Esophagus mucosa (tissue), 1 donor: ENCODE data around the gene SLC22A23. TPM values are rescaled to one million over a fixed set of nuclear protein-coding genes. Genes with fewer than 3 reads are reported as not detected.

ENCODE experiments used
- ATAC-seq: fragments of 200-7000 bp; cut with Tn5 transposase; one replicate; pipeline ENCODE4 v1.9.1; 2020
- total RNA-seq: library from RNA; stranded (reverse); gene quantifications from one replicate; pipeline ENCODE4 v1.2.4, GENCODE V29; 2023
- donor health status: DM: yes; HTN: yes; CAD: no.

The SLC22A23 gene
- total RNA-seq, 1 donor from 2014 or later: 36.3 TPM

DNA sequence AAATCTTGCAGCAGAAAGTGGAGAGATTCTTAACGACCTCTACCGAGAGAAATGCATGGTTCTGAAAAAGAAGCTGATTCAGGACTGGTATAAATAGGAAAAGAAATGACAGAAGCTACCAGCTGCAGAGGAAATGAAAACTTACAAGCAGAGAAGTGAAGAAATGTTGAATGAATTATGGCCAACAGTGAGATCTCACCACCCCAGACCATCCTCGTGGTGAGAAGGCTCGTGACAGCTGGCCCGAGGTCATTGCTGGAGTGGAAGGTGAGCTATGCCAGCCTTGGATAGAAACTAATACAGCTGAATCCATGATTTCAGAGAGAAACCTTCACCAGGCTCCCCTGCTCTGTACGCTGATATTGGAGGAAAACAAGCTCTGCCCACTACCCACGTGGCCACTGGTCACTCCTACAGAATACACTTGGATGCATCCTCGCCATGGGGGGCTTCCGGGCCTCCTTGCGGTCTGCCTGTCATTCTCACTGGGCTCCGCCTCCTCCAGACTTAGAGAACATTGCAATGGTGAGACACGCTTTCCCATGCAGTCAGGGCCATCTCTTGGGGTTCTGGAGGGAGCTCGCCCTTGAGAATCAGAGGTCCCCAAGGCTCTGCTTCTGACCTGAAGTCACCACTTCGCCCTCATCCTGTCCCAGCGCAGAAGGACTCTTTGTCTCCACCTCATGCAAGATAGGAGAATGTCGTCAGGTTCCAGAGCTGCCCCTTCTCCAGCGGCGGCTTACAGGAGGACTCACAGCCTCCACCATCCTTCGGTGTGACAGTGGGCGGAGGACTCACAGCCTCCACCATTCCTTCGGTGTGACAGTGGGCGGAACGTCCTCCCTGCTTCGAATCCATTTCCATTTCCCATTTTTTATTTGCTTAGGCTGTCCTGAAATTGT, 218.8 kb downstream of the SLC22A23 start:
- no peak for ATAC-seq

DNA sequence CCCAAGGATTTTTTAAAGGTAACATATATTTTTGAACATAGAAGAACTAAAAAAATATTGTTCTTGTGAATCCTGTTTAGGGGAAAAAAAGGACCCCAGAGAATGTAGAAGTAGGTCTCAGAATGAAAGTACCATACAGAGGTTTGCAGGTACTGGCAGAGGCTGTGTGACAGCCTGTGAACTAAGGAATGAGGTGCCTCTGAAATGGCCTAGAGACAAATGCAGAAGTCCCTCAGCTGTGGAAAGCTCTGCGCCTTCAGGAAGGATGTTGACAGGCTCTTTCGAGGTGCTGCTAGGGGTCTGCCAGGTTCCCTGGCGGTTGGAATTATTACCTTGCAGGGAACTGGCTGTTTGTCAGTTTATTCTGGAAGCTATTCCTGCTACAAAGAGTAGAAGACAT, 220.8 kb downstream of the SLC22A23 start:
- ATAC-seq: no peak

DNA sequence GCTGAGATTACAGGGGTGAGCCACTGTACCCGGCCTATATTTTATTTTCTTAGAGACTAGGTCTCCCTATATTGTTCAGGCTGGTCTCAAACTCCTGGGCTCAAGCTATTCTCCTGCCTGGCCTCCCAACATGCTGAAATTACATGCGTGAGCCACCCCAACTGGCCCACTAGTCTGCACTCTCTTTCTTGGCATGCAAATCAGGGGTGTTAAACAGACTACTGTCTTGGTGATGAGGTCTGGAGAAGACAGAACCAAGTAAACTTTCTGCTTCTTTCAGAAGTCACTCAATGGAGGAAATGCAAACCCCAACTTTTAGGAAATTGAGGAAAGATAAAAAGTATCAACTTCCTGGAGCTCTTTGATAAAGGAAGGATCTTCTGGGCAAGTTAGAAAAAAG, 221.4 kb downstream of the SLC22A23 start:
- no peak for ATAC-seq

DNA sequence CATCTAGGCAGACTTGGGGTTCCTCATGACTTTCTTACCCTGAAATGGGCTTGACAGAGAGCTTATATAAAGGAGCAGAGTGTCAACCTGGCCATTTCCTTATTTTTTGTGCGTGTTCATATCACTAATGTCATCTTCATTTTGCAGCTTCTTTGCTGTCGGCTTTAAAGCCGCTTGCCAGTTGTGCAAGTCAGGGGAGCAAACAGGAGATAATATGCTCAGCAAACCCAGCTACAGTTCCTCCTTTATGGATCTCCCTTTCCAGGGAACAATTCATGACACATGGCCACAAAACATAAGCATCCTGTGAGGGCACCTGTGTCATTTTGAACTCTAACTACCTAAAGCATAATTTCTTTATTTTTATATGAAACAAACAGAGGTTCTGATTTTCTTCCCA, 222.9 kb downstream of the SLC22A23 start:
- no peak for ATAC-seq

DNA sequence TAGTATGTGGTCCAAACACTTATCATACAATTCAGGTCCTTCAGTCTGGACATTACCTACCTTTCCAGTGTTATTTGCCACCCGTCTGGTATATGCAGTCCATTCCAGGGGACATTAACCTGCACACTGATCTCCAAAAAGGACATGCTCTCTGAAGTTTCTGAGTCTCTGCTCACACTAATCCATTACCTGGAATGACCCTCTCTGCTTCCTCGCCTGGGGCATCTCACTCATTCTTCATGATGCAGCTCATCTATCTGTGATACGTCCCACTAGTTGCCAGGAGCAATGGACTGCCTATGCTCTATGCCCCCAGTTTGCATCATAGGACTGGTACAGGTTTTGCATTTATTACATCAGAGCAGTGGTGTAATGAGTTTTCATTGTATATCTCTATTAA, 223.5 kb downstream of the SLC22A23 start:
- no peak for ATAC-seq

DNA sequence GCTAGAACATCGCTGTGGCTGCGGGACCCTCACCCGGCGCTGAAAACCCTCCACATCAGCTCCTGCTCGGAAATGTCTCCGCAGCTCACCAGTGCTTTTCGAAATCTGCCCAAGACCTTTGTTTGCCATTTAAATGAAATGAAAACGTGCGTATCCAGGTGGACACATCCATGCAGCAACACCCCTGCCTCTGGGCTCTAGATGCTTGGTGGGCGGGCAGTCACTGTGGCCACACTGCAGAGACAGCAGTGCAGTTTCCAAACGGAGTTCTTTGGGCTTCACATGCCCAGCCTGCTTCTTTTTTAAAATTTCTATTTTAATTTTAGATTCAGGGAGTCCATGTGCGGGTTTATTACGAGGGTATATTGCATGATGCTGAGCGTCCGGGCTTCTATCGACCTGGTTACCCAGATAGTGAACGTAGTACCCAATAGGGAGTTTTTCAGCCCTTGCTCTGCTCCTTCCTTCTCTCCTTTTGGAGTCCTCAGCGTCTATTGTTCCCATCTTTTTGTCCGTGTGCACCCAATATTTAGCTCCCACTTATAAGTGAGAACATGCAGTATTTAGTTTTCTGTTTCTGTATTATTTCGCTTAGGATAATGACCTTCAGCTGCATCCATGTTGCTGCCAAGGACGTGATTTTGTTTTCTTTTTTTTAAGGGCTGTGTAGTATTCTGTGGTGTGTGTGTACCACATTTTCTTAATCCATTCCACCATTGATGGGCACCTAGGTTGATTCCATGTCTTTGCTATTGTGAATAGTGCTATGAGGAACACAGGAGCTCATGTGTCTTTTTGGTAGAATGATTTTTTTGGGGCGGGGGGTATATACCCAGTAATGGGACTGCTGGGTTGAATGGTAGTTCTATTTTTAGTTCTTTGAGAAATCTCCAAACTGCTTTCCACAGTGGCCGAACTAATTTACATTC, 224.6 kb downstream of the SLC22A23 start:
- ATAC-seq: no peak

DNA sequence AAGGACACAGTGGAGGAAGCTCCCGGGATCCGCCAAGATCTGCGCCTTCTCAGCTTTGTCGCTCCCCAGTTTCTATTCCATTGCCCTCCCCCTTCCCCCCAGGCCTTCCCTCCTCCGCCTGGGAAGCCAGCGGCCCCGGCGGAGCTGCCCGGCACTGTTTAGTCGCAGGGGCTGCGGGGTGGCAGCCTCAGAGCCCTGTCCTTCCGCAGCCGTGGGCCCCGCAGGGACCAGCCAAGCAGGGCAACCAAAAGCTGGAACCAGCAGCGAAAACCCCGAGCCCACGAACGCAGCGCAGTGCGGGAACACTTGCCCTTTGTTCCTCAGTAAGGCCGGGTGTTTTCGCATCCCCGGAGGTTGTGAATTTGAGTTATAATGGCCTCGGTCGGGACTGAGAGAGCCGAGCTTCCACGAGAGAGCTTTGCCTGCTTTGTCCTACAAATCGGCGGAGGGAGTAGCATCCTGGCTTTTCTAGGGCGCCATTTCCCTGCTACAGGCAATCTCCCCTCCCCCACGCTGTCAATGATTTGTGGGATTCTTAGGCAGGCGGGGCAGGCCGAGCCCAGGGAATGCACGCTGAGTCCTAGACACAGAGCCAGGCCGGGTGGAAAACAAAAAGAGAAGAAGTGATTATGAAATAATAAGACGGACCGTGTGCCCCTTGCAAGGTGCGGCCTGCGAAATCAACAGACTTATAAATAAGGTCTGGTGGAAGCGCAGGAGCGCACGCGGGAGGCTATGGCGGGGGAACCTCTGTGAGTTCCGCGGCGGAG, 225.4 kb downstream of the SLC22A23 start:
- no peak for ATAC-seq

DNA sequence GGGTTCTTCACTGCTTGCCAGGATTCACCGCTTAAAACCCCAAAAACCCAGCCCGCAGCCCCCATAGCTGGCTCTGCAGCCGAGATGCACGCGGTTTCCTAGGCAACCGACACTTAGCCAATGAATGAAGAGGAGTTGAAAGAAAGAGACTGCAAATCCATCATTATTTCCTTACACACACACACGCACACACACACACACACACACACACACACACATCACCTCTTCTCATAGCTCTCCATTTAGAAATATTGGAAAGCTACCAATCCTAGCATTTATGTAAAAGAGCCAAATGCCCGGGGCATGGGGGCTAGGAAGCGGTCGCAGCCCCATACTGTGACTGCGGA, 226.0 kb downstream of the SLC22A23 start:
- ATAC-seq: no peak

DNA sequence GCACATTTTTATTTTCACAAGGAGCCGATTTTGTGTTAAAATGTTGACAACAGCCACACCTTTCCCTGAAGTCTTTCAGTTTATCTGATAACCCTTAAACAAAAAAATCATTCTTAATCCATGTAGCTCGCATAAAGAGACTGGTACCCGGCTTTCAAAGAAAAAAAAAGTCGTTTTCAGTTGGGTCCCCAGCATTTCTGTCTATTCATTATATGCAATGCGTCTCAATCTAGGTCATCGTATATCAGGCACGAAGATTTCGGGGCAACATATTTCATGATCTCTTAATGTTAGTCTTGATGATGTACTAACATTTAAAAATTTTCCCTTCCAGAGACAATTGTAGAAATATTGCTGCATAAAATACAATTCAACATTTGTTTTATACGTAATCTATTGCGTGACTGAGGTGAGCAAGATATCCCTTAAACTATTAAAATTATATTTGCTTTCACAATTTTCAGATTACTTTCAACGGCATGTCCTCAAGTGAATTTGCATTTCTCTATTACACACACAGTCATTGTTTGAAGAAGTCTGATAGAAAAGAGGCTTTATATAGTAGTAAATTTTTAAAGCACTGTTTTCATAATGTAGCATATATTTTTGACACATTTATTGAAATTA, 226.5 kb downstream of the SLC22A23 start:
- no peak for ATAC-seq

DNA sequence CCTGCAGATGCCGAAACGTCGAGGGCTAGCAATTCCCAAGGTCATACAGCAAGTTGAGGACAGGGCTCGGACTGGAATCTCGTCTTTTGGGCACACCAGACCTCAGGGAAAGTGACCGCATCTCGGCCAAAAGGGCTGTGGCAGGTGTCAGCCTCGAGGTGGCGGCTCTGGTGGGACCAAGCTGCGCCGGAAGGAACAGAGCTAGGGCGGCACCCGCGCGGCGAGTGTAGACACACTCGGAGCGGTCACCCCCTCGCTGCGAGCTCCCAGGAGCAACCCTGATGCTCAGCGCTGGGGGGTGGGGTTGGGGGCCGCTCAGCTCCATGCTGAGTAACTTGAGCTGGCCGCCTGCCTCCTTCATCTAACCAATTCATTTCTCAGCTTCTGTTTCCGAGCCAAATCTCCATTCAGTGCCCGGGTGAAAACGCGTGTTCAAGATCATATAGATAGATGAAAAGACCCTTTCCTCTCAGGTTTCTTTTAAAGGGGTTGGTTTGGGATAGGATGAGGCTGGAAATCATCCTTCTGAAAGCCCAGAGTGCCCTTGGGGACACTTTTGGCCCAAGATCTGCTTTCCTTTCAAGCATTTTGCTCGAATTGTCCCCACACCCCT, 227.2 kb downstream of the SLC22A23 start:
- ATAC-seq: peak; percentile 41

DNA sequence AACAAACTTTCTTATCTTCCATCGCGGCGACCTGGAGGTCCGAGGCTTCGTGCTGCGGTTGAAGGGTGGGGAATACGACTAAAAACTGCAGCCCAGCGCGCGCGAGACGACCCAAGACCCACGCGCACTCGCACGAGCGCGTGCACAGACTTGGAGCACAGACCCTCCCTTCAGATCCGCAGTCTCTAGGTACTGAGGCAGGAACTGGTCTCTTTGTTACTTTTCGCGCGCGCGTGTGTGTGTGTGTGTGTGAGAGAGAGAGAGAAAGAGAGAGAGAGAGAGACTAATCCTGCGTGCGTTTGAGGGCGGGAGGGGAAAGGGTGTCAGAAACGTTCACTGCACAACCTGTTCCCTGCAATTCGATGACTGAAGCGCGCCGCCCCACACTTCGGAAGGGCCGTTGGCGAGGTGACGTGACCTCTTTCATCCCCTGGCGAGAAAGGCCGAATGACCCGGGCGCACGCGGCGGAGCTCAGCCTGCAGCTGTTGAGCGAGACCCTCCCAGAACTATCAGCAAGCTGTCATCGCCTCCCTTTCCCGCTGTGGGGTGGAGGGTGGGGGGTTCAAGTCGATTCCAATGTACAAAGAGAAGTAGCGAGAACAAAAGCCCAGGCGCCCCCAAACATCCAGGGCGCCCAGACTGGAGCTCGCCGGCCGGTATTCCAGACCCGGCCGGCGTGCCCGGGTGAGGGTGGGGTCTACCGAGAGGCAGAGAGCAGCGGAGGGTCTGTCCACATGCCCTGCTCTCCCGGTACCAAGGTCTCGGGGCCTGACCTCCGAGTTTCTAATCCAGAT, 227.9 kb downstream of the SLC22A23 start:
- peak; percentile 42 for ATAC-seq

DNA sequence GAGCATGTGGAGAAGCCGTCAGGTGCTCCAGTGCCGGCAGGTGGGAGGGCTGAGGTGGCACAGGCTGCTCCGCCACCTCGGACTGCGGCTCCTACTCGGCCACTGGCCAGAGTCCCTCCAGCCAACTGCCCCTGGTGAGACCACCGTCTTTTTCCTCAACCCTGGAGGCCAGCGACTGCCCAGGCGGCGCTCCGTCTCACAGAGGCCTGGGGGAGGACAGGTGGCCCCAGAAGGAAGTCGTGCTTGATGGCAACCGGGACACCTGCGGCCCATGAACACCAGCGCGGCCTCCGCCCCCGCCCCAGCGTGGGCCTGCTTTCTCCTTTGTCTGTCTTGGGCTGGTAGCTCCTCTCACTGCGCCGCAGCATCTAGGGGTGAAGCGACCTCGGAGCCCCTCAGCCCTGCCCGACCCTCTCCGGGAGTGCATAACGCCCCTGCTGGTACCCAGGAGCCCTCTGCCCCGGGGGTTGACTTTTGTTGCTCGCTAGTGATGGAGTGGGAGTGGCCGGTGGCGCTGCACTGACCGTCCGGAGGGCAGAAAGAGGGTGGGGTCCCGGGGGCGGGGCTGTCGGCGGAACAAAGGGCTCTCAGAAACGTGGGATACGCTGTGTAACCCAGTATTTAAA, 228.7 kb downstream of the SLC22A23 start:
- peak; percentile 17 for ATAC-seq

DNA sequence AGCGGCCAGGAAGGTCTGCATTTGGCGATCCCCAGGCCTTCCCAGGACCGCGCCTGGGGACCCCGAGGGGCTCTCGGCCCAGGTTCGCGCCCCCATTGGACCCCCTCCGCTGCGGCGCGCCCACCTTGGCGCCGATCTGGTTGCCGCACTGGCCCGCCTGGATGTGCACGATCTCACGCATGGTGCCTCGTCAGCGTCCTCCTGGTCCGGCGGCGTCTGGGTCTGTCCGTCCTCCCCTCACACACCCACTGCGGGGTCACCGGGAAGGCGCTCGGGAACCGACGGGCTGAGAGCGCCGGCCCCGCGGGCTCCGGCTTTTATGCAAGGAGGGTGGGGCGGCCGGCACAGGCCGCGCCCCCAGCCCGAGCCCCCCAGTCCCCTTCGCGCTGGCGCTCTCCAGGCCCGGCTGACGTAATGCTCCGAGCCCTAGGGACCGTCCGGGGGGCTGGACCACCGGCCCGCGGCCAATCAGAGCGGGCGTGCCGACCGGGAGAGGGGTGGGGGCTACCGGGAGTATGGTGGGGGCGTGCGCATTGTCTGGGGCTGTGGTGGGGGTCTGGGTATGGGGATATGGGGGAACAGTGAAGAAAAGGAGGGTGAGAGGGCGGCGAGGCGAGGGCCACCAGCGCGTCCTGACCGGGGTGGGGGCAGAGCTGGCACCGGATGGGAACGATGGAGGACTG, 229.3 kb downstream of the SLC22A23 start, which contains the start of gene TUBB2B:
Gene TUBB2B, minus strand, starts transcription at position 291 of the 683 bp plus-strand sequence. Its CDS starts 110 bp downstream, at position 181.
- peak; percentile 28 for ATAC-seq

DNA sequence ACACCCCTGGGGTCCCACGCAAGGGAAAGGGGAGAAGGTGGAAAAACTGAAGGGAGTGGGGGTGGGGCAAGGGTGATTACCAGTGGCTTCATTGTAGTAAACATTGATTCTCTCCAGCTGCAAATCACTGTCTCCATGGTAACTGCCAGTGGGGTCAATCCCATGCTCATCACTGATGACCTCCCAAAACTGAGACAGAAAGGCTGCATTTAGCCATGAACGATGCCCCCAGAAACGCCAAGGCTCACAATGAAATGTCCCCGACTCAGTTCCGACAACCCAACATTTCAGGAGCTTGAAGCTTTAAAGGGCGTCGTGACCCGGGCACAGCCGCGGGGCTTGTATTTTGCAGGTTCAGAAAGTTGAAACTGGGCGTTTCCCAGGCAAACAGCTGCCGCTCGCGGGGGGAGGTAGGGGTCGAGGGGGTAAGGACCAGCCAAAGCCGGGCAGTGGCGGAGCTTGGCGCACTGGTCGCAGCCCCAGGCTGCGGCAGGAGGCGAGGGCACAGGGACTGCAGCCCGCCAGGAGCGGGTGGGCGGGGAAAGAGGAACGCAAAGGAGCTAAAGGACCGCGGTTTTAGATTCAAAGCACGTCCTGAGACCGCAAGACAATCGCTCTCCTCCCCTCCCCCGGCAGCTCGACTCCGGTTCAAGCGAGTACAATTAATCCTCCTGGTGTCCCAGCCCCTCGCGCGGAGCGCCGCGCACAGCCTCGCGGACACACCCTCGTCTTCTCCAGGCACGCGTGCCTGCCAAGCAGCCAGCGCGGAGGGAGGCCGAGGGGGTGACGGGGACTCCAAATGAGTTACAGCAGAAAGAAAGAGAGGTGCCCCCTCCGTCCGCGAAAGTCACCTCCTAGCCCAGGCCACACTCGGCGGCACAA, 230.1 kb downstream of the SLC22A23 start:
- peak; percentile 45 for ATAC-seq

DNA sequence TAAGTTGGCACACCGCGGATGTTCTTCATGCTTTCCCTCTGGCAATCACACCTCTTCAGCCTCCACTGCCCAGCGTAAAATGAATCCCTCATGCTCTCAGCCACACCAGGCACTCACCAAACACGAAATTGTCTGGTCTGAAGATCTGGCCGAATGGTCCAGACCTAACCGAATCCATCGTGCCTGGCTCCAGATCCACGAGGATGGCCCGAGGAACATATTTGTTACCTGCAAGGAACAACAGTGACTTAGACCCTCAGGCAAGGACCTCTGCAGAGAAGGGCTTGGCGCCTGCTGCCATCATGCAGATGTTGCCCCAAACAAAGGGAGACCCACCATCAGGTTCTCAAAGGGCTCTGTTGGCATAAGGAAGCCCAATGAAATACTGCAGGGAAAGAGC, 230.8 kb downstream of the SLC22A23 start:
- ATAC-seq: no peak

DNA sequence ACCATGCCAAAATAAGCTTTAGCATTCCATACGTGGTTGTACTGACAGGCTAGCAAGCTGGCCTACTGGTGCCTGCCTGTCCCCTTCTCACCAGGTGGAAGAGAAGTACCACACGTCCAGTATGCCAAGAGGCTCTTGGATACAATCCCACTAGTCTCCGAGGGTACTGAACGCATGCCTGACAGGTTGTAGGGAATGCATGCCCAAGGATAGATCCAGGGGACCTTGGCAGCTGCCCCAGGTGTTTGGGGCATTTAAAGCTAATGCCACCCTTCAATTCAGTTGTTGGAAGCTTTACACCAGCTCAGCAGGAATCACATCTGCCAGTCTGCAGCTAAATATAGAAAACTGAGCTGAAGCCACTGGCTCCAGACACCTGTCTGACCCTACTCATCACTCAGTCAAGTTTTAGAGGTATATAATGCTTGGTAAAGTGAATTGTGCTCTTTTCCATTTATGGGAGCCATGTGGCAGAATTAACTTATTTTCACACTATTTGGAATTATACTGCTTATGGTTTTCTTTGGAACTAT, 234.3 kb downstream of the SLC22A23 start:
- no peak for ATAC-seq

DNA sequence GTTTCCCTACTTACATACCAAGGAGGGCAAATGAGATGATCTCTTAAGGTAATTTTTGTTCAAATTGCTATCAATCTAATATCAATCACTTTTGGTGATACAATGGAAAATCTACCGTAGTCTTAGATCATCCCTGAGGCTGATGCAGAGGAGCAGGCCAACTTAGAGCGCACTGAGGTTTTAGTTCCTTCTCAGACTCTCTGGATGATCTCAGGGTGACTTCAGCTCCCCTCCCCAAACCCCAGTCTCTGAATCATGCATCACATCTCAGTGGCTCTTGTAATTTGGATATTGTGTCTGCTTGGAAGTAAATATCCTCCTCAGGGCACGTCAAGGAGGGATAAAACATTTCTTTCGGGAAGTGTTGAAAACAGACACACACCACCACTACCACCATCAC, 235.3 kb downstream of the SLC22A23 start:
- ATAC-seq: no peak

DNA sequence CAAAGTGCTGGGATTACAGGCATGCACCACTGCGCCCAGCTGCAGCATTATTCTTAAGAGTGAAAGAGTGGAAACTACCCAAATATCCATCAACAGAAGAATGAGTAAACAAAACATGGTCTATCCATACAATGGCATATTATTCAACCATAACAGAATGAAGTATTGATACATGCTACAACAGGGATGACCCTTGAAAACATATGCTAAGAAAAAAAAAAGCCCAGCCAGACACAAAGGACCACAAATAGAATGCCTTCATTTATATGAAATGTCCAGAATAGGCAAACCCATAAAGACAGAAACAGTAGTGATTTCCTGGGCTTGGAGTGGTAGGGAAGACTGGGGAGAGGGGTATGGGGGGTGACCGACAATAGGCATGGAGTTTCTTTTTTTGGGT, 236.5 kb downstream of the SLC22A23 start:
- ATAC-seq: no peak
